SU-DHL-6 (cell line): ENCODE measurements around the gene VPS13A.

Experiments used
- H2AFZ ChIP-seq: fragments of 200-600 bp; sonication (generic); 2 replicates; pipeline ENCODE4 v1.6.1; 2014; ENCODE audit warnings: low read depth, mild to moderate bottlenecking, moderate library complexity, mixed read lengths, antibody characterized with exemption, low read length; ENCODE audit not compliant: severe bottlenecking
- H3F3A ChIP-seq: fragments of 200-600 bp; shearing (Covaris generic); 2 replicates; pipeline ENCODE4 v1.6.0; 2016; ENCODE audit warnings: antibody characterized with exemption, mild to moderate bottlenecking; ENCODE audit not compliant: insufficient read depth
- H3K27ac ChIP-seq: fragments of 200-600 bp; sonication (generic); 2 replicates; pipeline ENCODE4 v1.5.1; 2016; ENCODE audit warnings: low read depth, mild to moderate bottlenecking, low read length, moderate library complexity, mixed read lengths
- H3K27me3 ChIP-seq: fragments of 200-600 bp; sonication (generic), shearing (Covaris generic); 2 replicates; pipeline ENCODE4 v1.6.0; 2014; ENCODE audit warnings: mild to moderate bottlenecking, low read length
- H3K36me3 ChIP-seq: fragments of 200-600 bp; sonication (generic); 2 replicates; pipeline ENCODE4 v1.6.1; 2014; ENCODE audit warnings: mild to moderate bottlenecking, low read length, mixed read lengths
- H3K4me2 ChIP-seq: fragments of 300-600, 200-600 bp; shearing (Covaris generic), sonication (generic); 2 replicates; pipeline ENCODE4 v1.6.0; 2014; ENCODE audit warnings: low read length, low read depth, mild to moderate bottlenecking; ENCODE audit not compliant: poor library complexity, severe bottlenecking
- H3K4me3 ChIP-seq: fragments of 200-600 bp; sonication (generic); 2 replicates; pipeline ENCODE4 v1.5.1; 2014; ENCODE audit warnings: antibody characterized with exemption, low read length, mild to moderate bottlenecking, mixed read lengths; ENCODE audit not compliant: insufficient read depth, poor library complexity, severe bottlenecking
- H3K79me2 ChIP-seq: fragments of 200-600 bp; sonication (generic); 2 replicates; pipeline ENCODE4 v1.6.1; 2014; ENCODE audit warnings: mild to moderate bottlenecking, low read length, moderate library complexity; ENCODE audit not compliant: insufficient read depth
- H3K9ac ChIP-seq: fragments of 200-600 bp; sonication (generic); 2 replicates; pipeline ENCODE4 v1.7.0; 2014; ENCODE audit warnings: mild to moderate bottlenecking, low read length
- H3K9me2 ChIP-seq: fragments of 200-600 bp; sonication (generic); replicated peaks from 2 replicates; pipeline ENCODE4 v1.6.1; 2014; ENCODE audit warnings: low read length; ENCODE audit not compliant: insufficient read depth
- H3K9me3 ChIP-seq: fragments of 200-600 bp; sonication (generic); 2 replicates; pipeline ENCODE4 v1.6.1; 2014; ENCODE audit warnings: low read length, mixed read lengths; ENCODE audit not compliant: insufficient read depth
- H4K20me1 ChIP-seq: fragments of 200-600 bp; sonication (generic); 2 replicates; pipeline ENCODE4 v1.6.1; 2014; ENCODE audit warnings: low read depth, mild to moderate bottlenecking, antibody characterized with exemption, low read length, moderate library complexity, mixed read lengths
- EZH2phosphoT487 ChIP-seq: fragments of 200-600 bp; sonication (generic), shearing (Covaris generic); conservative IDR thresholded peaks from 2 replicates; pipeline ENCODE4 v1.6.1; 2018; ENCODE audit warnings: mild to moderate bottlenecking, antibody characterized with exemption, low read length, moderate library complexity, mixed read lengths
- TF ChIP-seq, protein P1 (sequence below): fragments of 200-600 bp; sonication (generic); IDR thresholded peaks from one replicate; pipeline ENCODE4 v1.5.1; 2017; ENCODE audit warnings: antibody characterized with exemption, mild to moderate bottlenecking, low read length, moderate library complexity; ENCODE audit not compliant: insufficient read depth, poor library complexity, severe bottlenecking

Gene VPS13A

DNA sequence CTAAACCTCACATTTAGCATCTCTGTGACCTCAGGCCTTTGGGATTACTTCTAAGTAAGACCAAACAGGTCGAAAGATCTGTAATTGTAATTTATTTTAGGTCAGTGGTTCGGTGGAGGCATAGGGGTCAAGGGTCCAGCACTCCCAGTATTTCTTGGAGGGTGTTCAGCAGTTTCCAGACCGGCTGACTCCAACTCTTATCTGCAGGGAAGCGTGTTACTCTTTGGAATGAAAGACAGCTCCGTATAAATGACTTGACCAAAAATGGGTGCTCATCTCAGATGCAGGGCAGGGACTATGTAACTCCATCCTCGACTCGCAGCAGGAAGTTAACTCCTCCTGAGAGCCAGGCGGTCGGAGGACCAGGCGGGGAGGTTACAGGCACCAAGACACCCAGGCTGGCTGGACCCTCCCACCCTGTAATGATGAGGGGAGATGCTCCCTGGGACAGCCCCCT, 620 bp upstream of the VPS13A start:
- peaks cover 41% of the 10 kb centered on the region for H3K79me2 ChIP-seq
- no peaks in the 10 kb centered on the region for H3K36me3 ChIP-seq
- H3K27ac ChIP-seq, result peak overlapping the region; percentile 30; the same call in 1 of the 2 replicates
- H2AFZ ChIP-seq, result peak overlapping the region; percentile 99
- TF ChIP-seq EZH2phosphoT487, result no peak
- TF ChIP-seq, protein P1, sequence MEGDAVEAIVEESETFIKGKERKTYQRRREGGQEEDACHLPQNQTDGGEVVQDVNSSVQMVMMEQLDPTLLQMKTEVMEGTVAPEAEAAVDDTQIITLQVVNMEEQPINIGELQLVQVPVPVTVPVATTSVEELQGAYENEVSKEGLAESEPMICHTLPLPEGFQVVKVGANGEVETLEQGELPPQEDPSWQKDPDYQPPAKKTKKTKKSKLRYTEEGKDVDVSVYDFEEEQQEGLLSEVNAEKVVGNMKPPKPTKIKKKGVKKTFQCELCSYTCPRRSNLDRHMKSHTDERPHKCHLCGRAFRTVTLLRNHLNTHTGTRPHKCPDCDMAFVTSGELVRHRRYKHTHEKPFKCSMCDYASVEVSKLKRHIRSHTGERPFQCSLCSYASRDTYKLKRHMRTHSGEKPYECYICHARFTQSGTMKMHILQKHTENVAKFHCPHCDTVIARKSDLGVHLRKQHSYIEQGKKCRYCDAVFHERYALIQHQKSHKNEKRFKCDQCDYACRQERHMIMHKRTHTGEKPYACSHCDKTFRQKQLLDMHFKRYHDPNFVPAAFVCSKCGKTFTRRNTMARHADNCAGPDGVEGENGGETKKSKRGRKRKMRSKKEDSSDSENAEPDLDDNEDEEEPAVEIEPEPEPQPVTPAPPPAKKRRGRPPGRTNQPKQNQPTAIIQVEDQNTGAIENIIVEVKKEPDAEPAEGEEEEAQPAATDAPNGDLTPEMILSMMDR, result no peak
- H3K27me3 ChIP-seq, result no peaks in the 10 kb centered on the region
- H3K9me2 ChIP-seq, result no peaks in the 10 kb centered on the region
- peak overlapping the region; percentile 91 for H3K4me3 ChIP-seq
- H3K4me2 ChIP-seq, result peak overlapping the region; percentile 96
- H4K20me1 ChIP-seq, result peaks cover 15% of the 10 kb centered on the region; the same call in 1 of the 2 replicates
- peaks cover 16% of the 10 kb centered on the region for H3F3A ChIP-seq
- peak overlapping the region; percentile 86 for H3K9ac ChIP-seq
- no peaks in the 10 kb centered on the region for H3K9me3 ChIP-seq

DNA sequence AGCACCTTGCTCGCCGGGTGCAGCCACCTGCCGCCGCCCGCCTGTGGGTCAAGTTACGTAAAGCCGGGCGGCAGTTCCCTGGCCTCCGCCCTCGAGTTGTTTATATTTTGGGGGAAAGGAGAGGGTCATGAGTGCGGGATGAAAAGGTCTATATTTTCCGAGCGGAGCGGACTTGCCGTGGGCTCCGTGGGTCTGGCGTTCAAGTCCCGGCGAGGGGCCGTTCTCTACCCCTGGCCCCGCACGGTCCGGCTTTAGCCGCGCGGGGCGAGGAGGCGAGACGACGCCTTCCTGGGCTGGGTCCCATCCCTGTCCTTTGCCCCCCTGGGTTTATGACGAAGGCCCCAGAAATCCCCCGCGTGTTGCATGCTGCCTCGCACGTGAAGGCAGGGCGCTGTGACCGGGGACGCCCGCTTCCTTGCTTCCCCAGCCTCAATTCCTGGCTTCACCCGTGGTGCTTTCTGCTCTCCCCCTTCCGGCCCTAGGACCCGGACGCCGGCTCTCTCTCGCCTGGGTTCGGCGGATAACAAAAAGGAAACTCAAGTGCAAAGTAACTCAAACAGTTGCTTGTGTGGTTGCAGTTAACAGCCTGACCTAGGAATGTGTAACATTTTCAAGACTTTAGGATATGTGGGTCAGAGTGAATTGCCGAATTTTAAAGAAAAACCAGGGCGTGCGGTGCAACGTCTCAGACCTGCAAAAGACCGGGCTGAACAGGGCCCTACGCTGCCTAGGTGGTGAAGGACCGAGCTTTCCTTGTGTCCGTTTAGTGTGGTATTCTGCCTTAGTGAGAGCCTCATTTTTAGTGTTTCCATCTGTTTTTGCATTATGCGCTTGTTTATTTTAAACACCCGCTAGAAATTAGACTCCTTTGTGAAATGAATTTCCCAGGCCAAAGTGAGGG, 810 bp downstream of the VPS13A start:
- Histone ChIP-seq H3K4me3 (peak overlapping the region; percentile 91), H3K79me2 (peaks cover 55% of the 10 kb centered on the region), H3K27ac (peak overlapping the region; percentile 30), H3K9me2 (no peaks in the 10 kb centered on the region), H2AFZ (peak overlapping the region; percentile 77), H3K9me3 (no peaks in the 10 kb centered on the region), H3K9ac (peak overlapping the region; percentile 86), H4K20me1 (peaks cover 15% of the 10 kb centered on the region; the same call in 1 of the 2 replicates), H3K4me2 (peak overlapping the region; percentile 96), H3F3A (peaks cover 16% of the 10 kb centered on the region), H3K27me3 (no peaks in the 10 kb centered on the region), H3K36me3 (no peaks in the 10 kb centered on the region)
- TF ChIP-seq EZH2phosphoT487, result no peak
- TF ChIP-seq, protein P1, result no peak

DNA sequence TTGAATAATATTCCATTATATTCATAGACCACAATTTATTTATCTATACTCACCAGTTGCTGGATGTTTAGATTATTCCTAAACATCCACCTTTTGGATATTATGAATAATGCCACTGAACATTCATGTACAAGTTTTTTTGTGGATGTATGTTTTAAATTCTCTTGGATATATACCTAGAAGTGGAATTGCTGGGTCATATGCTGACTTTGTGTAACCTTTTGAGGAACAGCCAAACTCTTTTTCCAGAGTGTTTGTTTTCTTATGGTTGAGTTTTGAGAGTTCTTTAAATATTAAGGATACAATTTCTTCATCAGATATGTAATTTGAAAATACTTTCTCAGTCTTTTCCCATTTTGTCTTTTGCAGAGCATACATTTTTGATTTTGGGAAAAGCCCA, 2.7 kb downstream of the VPS13A start:
- Histone ChIP-seq H3K4me3 (no peak overlapping the region), H3K9me2 (no peaks in the 10 kb centered on the region), H3K27ac (no peak overlapping the region), H3K27me3 (no peaks in the 10 kb centered on the region), H3K9ac (no peak overlapping the region), H4K20me1 (peaks cover 15% of the 10 kb centered on the region; the same call in 1 of the 2 replicates), H2AFZ (no peak overlapping the region), H3K9me3 (no peaks in the 10 kb centered on the region), H3K36me3 (no peaks in the 10 kb centered on the region), H3K4me2 (peak overlapping the region; percentile 96), H3F3A (peaks cover 16% of the 10 kb centered on the region), H3K79me2 (peaks cover 73% of the 10 kb centered on the region)
- no peak for TF ChIP-seq EZH2phosphoT487
- TF ChIP-seq, protein P1, result no peak
